Stomach (tissue), 9 donors: ENCODE measurements around the gene SERPINA5. TPM values are rescaled to one million over a fixed set of nuclear protein-coding genes. Genes with fewer than 3 reads are reported as not detected.

Source experiments
- DNase-seq, 2 donors: peaks; one replicate each; pipeline versions ENCODE4 v3.0.0 to v3.0.0-alpha.2; 2013 to 2019
- H3K27ac ChIP-seq, 5 donors: fragments of 200-600 bp in 4 of 5; sonication (generic) in 4 of 5; one replicate each; pipeline ENCODE4 v1.5.1; 2013 to 2019; ENCODE audit warnings: mild to moderate bottlenecking in 1 of 5, moderate library complexity in 1 of 5
- H3K27me3 ChIP-seq, 3 donors: fragments of 200-600 bp; sonication (generic); one replicate each; pipeline ENCODE4 v1.5.1; 2017 to 2019; ENCODE audit warnings: mixed run types in 1 of 3
- H3K36me3 ChIP-seq, 4 donors: fragments of 200-600 bp; sonication (generic); 1 replicate in 3 of 4; 2 replicates in 1 of 4; pipeline ENCODE4 v1.5.1; 2016 to 2019
- H3K4me1 ChIP-seq, 4 donors: fragments of 200-600 bp; sonication (generic); one replicate each; pipeline ENCODE4 v1.5.1; 2016 to 2019
- H3K4me3 ChIP-seq, 4 donors: fragments of 200-600 bp; sonication (generic) in 3 of 4; one replicate each; pipeline ENCODE4 v1.5.1; 2016 to 2019; ENCODE audit warnings: mild to moderate bottlenecking in 1 of 4
- H3K9me3 ChIP-seq, 4 donors: fragments of 200-600 bp; sonication (generic); one replicate each; pipeline ENCODE4 v1.5.1; 2016 to 2019
- CTCF ChIP-seq, 7 experiments: fragments of 450-650 bp in 4 of 7; fragments of 200-600 bp in 3 of 7; sonication (generic) in 3 of 7; IDR thresholded peaks; one replicate each; pipeline ENCODE4 v1.5.1; 2016 to 2019; ENCODE audit warnings: antibody characterized with exemption in 7 of 7, control low read depth in 2 of 7, mild to moderate bottlenecking in 1 of 7
- EP300 ChIP-seq: sonication (generic); formaldehyde crosslinking; IDR thresholded peaks from one replicate; pipeline ENCODE4 v1.6.1; 2017; ENCODE audit warnings: antibody characterized with exemption
- POLR2A ChIP-seq, 4 donors: fragments of 450-650 bp; IDR thresholded peaks; one replicate each; pipeline ENCODE4 v1.6.1; 2016; ENCODE audit warnings: antibody characterized with exemption in 4 of 4, control low read depth in 2 of 4, mild to moderate bottlenecking in 1 of 4, moderate library complexity in 1 of 4
- POLR2AphosphoS5 ChIP-seq, 3 donors: sonication (generic); formaldehyde crosslinking; IDR thresholded peaks; one replicate each; pipeline ENCODE4 v1.6.1; 2016; ENCODE audit warnings: antibody characterized with exemption in 3 of 3
- WGBS, 5 donors: extraction: QIAGEN DNeasy Blood & Tissue Kit in 3 of 5; methylation state at CpG; one replicate each; pipeline versions ENCODE4 v1.1.5 to v1.1.7; 2013 to 2018; 5-methylcytosine and 5-hydroxymethylcytosine counted together
- intact Hi-C: fragments of 100-400 bp; cut with DNase I; formaldehyde crosslinking; loops from one replicate; pipeline ENCODE4 v1.15.1; 2023; ENCODE audit warnings: low total_unique reads
- polyA plus RNA-seq, 3 donors: library from polyadenylated mRNA; stranded (reverse); fragments of 200-250 nt; gene quantifications; one replicate each; pipeline ENCODE4 v1.2.3, GENCODE V29; 2013
- total RNA-seq, 5 donors: library from RNA; depleted of rRNA; stranded (reverse); fragments of >200 nt; gene quantifications; one replicate each; pipeline versions ENCODE4 v1.1.0 to v1.2.3, GENCODE V29; 2014 to 2016
- donor health status: healthy with polysubstance abuse.
- donor health status: Bipolar disorder and iron deficiency.
- donor health status: healthy.

SERPINA5 gene
- total and polyA plus RNA-seq, 8 donors, result 1.7 to 10.7 (median 3.9) TPM; not detected in 2

- Histone ChIP-seq H3K9me3 (peaks cover 15 to 34% (median 26%) of the 10 kb centered on the region in 4 donors), H3K36me3 (peaks cover 0 to 45% (median 25%) of the 10 kb centered on the region in 4 donors), H3K27ac (no peak overlapping the region), H3K27me3 (no peaks in the 10 kb centered on the region), H3K4me1 (peaks cover 10 to 38% (median 26%) of the 10 kb centered on the region in 4 donors), H3K4me3 (peak overlapping the region in 2 of 4 donors; percentile 29 to 43)
- intact Hi-C loops, result no loop called here
- WGBS, 5 donors, result 92 to 97% (median 93%) methylated on average over 7 of the region's 7 CpGs
- DNase-seq, result no peak
- no peak for TF ChIP-seq POLR2A (IDR thresholded peaks at IDR 0.05)
- no peak for TF ChIP-seq POLR2AphosphoS5 (IDR thresholded peaks at IDR 0.05)
- no peak for TF ChIP-seq EP300
- TF ChIP-seq CTCF (IDR thresholded peaks at IDR 0.05), result no peak
These were observed 33.6 kb downstream of the SERPINA5 start for GRCh38 chr14:94614802-94615201.

GRCh38 chr14:94615254-94615653, 34.0 kb downstream of the SERPINA5 start:
- TF ChIP-seq POLR2A (IDR thresholded peaks at IDR 0.05), result no peak
- no peak for TF ChIP-seq POLR2AphosphoS5 (IDR thresholded peaks at IDR 0.05)
- TF ChIP-seq EP300, result no peak
- TF ChIP-seq CTCF (IDR thresholded peaks at IDR 0.05), result no peak
- Histone ChIP-seq H3K36me3 (peaks cover 0 to 48% (median 27%) of the 10 kb centered on the region in 4 donors), H3K4me1 (peaks cover 10 to 38% (median 26%) of the 10 kb centered on the region in 4 donors), H3K9me3 (peaks cover 15 to 34% (median 26%) of the 10 kb centered on the region in 4 donors), H3K27ac (no peak overlapping the region), H3K27me3 (no peaks in the 10 kb centered on the region), H3K4me3 (peak overlapping the region in 3 of 4 donors; percentile 2 to 43 (median 29))
- DNase-seq, result no peak
- 65 to 100% (median 92%) methylated on average over 3 of the region's 3 CpGs for WGBS, 5 donors
- intact Hi-C loops, result no loop called here

- H3K4me3 ChIP-seq, result peak overlapping the region in 3 of 4 donors; percentile 2 to 43 (median 29)
- no peak overlapping the region for H3K27ac ChIP-seq
- 78 to 88% (median 84%) methylated on average over 8 of the region's 8 CpGs for WGBS, 5 donors
- intact Hi-C loops, result no loop called here
- no peaks in the 10 kb centered on the region for H3K27me3 ChIP-seq
- TF ChIP-seq POLR2AphosphoS5 (IDR thresholded peaks at IDR 0.05), result no peak
- TF ChIP-seq EP300, result no peak
- no peak for TF ChIP-seq CTCF (IDR thresholded peaks at IDR 0.05)
- TF ChIP-seq POLR2A (IDR thresholded peaks at IDR 0.05), result no peak
- DNase-seq, result no peak
- peaks cover 15 to 34% (median 26%) of the 10 kb centered on the region in 4 donors for H3K9me3 ChIP-seq
- peaks cover 0 to 56% (median 31%) of the 10 kb centered on the region in 4 donors for H3K36me3 ChIP-seq
- peaks cover 10 to 32% (median 26%) of the 10 kb centered on the region in 4 donors for H3K4me1 ChIP-seq
These were observed 34.8 kb downstream of the SERPINA5 start for GRCh38 chr14:94615823-94616570.

GRCh38 chr14:94617366-94617941, 36.2 kb downstream of the SERPINA5 start:
- peak overlapping the region in 1 of 4 donors; percentile 43 for H3K4me3 ChIP-seq
- no peak for TF ChIP-seq EP300
- TF ChIP-seq POLR2AphosphoS5 (IDR thresholded peaks at IDR 0.05), result peak in 1 of 3 donors; percentile 1
- no peak for TF ChIP-seq POLR2A (IDR thresholded peaks at IDR 0.05)
- no peak for DNase-seq
- peaks cover 0 to 3% (median 0%) of the 10 kb centered on the region in 3 donors for H3K27me3 ChIP-seq
- H3K9me3 ChIP-seq, result peaks cover 15 to 34% (median 26%) of the 10 kb centered on the region in 4 donors
- H3K27ac ChIP-seq, result no peak overlapping the region
- H3K4me1 ChIP-seq, result peaks cover 9 to 24% (median 15%) of the 10 kb centered on the region in 4 donors
- H3K36me3 ChIP-seq, result peaks cover 0 to 68% (median 37%) of the 10 kb centered on the region in 4 donors
- WGBS, 5 donors, result 85 to 90% (median 88%) methylated on average over 5 of the region's 5 CpGs
- intact Hi-C loops, result no loop called here
